G401 (cell line): ENCODE results near the gene BEGAIN. TPM values are rescaled to one million over a fixed set of nuclear protein-coding genes. Genes with fewer than 3 reads are reported as not detected.
A peak's percentile ranks its signal among the peaks of the same experiment; 100 is the strongest.

Source experiments
- DNase-seq: peaks from one replicate; pipeline ENCODE4 v3.0.0-alpha.2; 2015; ENCODE audit warnings: low spot score
- in situ Hi-C: cut with HindIII; loops from 2 replicates; pipeline ENCODE4 v1.10.0; 2016; ENCODE audit warnings: low sequenced_read_pairs, mixed read lengths
- total RNA-seq: library from RNA; depleted of rRNA; stranded (reverse); fragments of >200 nt; shearing (Covaris generic); gene quantifications from 2 replicates; pipeline ENCODE4 v1.2.3, GENCODE V29; 2014

Gene BEGAIN
- total RNA-seq, 1 experiment from 2014 or later = 1.3 TPM

DNA sequence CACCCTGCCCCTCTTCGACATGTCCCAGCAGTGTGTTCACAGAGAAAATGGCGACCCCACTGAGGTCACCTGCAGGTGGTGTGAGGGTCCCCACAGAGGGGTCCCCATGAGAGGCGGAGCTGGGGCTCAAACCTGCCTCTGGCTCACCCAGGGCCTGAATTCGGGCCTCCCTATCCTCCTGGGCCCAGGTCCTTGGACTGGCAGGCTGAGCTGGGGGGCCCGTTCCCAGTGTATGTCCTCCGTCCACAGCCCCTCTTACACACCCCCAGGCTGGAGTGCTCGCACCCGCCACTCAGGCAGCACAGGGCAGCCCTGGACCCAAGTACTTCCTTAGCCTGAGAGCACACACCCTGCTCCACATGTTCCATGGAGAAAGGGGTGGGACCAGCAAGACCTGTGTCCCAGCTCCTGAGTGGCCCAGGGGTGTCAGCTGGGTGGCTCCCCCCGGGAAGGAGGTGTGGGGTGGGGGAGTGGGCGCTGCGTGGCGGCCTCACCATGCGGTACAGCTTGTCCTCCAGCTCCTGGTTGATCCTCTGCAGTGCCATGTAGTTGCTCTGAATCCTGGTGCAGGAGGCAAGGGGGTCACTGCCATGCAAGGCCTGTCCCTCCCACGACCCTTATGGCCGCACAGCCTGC lies 42.6 kb downstream of the BEGAIN start:
- in situ Hi-C loops = no loop called here
- no peak for DNase-seq

DNA sequence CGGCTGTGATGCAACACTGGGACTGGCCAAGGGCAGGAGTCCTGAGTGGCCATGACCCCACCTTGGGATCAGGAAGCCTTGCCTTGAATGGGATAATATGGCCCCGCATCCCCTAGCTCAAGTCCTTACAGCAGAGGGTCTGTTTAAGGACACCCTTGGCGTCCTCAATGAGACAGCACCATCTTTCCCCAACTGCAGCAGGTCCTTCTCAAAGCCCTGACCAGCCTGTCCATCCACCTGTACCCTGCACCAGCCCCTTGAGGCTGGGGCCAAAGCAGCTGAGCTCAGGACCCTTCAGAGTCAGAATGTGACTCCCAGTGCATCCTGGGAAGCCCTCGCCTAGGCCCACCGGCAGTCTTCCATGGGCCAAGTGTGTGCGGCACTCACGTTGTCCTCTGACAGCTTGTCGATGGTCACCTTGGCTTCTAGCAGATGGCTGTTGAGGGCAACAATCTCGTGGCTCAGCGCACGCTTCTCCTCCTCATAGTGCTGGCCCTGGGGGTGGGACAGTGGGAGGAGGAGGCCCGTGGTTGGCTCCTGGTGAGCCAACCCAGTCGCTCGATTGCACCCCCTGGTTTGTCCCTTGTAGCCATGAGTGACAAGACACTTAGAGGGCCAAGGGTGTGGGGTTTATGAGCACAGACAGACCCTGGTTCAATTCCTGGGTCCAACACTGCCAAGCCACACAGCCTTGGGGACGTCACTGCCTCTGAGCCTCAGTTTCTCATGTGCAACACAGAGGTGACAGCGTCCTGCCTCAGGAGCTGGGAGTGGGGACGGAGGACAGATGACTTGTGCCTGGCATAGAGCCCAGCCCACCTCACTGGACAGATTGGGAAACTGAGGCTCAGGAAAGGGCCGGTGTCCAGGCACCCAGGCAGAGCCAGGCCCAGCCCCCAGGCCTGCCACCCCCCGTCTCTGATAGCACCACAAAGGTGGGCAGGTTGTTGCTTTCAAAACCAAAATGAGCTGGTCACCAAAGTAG lies 43.5 kb downstream of the BEGAIN start:
- in situ Hi-C loops = no loop called here

DNA sequence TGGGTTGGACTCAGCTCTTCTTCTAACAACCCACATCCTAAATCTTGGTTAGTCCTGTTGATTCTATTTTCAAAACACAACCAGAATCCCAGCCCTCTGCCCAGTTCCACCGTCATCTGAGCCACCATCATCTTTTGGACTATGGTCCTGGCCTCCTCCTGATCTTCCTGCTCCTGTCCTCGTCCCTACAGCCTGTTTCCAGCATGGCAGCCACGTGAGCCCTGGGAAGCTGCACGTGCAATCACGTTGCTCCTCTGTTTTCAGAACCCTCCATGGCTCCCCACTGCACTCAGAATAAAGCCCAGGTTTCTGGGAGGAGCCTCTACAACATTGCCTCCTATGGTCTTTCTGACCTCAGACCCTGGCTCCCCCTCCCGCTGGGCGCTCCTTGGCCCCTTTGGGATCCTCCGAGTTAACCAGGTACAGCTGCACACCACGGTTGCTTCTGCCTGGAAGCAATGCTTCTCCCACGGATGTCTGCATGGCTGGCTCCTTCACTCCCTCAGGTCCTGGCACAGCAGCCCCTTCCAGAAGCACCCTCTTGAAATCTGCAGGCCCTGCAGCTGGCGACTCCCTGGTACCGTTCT lies 44.5 kb downstream of the BEGAIN start:
- in situ Hi-C loops = no loop called here
- DNase-seq = no peak

More for the DNA sequence above, 43.5 kb downstream of the BEGAIN start:
- DNase-seq = no peak

DNA sequence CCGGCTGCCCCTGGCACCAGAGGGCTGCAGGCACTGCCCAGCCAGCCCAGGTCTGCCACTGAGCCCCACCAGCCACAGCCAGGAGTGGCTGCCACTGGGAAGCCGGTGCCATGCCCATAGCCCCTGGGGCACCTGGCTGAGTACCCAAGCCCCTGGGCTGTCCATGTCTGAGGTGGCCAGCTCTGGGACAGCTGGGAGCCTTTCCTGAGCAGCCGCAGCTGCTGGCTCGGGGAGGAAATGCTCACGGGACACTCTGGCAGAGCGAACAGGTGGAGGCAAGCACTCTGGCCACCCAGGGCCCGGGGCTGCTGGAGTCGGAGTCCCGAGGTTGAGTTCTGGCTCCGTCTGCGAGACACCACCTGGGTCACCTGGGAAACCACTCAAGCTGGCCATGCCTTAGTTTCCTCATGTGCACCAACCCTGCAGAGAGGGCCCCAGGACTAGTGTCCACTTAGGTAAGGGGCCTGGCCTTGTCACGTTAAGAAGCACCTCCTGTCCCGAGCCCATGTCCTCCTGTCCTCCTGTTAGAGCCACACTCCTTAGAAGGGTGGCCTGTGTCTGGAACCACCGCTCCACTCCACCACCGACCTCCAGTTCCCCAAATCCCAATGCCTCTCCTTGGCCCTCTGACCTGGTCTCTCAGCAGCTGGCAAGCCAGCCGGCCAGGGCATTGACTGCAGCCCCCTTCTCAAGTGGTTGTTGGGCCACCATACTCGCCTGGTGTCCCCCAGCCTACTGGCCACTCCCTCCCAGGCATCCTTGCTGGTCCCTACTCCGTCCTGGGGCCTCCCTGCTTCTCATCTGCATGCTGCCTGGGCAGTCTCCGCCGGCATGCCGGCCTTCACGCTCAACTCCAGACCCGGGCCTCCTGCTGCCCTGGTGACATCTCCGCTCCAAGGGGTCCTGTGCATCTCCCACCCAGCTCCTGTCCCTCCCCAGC lies 45.3 kb downstream of the BEGAIN start:
- no peak for DNase-seq
- in situ Hi-C loops = no loop called here

DNA sequence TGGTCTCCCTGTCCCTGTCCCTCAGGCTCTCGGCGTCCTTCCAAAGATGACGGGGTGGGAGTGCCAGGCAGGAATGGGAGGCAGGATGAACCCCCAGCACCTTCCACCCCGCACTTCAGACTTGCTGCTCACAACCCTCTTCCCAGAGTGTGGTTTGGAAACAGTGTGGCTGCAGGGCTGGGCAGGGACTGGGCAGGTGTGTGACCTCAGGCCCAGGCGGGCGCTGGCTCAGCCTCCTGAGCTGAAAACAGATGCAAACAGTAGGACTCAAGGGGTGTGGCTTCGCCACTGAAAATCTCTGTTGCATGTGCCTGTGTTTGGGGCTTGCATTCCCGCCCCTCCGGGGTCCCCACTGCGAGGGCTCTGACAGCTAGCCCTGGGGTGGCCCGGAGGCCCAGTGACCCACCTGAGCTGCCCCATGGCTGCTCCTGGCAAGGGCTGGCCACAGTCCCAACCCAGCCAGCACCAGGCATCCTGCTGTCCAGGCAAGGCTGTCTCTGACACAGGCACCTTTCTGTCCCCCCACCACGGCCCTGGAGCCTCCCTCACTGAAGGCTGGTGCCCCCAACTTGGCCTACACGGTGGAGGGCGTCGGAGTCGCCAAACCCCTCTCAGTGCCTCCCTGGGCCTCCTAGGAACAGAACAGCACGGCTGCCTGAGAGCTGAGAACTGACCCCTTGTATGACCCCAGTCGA lies 46.1 kb downstream of the BEGAIN start:
- in situ Hi-C loops = no loop called here
- no peak for DNase-seq

DNA sequence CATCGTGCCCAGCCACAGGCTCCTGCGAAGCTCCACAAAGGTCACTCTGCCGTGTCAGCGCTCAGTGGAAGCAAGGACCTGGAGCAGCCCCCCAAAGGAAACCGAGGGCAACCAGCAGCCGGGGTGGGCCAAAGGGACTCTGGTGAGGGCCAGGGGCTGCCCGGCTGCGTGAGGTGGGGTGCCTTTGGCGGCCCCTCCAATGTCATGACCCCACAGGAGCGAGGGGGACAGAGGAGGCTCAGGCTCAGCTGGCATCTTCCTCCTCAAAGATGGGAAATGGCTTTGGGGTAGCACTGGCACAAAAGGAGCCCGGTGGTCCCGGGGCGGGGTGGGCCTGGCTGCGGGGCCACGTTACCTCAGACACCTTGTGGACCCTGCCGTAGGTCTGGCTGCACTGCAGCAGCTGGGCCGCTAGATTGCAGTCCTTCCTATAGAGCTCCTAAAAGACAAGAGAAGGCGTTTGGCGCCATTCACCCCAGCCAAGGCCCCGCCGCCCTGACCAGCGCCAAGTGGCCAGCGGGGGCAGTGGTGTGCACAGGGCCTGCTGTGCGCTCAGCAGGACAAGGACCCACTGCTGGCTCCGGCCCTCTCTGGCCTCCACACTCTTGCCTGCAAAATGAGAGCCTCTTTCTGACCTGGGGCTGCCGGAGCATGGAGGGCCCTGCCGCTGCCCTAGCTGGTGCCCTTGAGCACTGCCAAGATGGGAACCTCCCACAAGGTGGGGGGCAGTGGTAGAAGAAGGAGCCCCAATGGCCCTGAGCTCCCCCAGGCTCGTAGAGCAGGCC lies 46.9 kb downstream of the BEGAIN start:
- in situ Hi-C loops = no loop called here
- DNase-seq = no peak

DNA sequence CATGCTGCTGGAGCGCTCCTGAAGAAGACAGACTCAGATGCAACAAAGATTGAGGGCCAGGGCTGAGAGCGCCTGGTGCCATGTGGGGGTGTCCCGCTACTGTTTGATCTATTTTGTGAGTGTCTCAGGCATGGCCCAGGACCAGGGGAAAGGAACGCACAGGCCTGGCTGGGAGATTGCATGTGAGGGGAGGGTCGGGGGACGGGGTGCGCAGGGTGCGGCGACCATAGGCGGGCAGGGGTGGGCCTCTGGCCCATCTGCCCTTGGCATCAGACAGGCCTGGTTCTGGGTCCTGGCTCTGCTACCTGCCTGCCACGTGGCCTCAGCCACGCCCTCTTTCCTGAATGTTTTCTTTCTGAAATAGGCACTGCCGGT lies 47.5 kb downstream of the BEGAIN start:
- DNase-seq = no peak
- in situ Hi-C loops = no loop called here

DNA sequence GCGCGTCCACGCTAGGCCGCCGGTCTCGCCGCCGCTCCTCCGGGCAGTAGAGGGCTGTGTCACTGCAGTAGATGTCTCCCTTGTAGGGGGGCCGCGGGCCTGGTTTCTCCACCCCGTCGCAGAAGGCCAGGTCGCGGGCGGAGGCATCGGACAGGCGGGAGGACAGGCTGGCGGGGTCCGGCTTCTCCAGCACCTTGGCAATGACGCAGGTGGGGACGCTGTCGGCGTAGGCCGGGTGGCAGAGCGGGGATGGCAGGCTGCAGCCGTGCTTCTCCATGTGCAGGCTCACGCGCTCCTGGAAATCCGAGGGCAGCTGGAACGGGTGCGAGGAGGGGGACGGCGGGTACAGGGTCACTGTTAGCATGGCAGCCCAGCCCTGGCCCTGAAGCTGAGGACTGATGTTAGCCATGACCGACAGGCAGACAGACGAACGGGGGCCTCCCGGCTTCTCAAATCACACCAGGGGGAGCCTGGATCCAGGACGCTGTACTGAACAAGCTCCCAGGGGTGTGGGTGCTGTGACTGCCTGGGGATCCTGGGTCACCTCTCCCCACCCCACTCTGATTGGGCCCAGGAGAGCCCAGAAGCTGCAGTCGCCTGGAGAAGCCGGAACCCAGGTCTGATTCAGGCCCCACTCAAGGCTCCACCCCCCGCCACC lies 48.1 kb downstream of the BEGAIN start:
- no peak for DNase-seq
- in situ Hi-C loops = no loop called here

DNA sequence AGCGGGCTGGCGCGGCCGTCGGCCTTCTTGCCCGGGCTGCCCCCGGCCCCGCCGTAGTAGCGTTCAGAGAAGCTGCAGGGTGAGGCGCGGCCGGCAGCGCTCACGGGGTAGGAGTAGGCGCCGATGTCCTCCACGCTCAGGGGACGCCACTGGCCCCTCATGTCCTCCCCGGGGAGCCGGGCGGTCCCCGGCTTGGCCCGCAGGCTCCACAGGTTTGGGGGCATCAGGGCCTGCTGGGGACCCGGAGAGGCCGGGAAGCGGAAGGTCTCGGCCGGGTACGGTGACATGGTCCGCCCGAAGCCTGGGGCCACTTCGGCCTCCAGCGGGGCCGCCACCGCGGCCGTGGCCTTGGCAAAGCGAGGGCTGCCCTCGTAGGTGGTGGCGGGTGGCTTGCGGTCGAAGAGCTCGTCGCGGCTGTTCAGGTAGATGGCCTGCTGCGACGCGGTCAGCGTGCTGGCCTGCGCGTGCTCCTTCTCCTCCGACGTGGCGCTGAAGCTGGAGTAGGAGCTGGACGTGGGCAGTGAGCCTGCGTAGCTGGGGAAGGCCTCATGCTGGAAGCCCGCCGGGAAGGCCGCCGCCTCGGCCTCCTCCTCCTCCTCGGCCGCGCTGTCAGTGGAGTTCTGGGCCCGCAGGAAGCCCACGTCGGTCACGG lies 48.7 kb downstream of the BEGAIN start:
- no peak for DNase-seq
- in situ Hi-C loops = no loop called here

DNA sequence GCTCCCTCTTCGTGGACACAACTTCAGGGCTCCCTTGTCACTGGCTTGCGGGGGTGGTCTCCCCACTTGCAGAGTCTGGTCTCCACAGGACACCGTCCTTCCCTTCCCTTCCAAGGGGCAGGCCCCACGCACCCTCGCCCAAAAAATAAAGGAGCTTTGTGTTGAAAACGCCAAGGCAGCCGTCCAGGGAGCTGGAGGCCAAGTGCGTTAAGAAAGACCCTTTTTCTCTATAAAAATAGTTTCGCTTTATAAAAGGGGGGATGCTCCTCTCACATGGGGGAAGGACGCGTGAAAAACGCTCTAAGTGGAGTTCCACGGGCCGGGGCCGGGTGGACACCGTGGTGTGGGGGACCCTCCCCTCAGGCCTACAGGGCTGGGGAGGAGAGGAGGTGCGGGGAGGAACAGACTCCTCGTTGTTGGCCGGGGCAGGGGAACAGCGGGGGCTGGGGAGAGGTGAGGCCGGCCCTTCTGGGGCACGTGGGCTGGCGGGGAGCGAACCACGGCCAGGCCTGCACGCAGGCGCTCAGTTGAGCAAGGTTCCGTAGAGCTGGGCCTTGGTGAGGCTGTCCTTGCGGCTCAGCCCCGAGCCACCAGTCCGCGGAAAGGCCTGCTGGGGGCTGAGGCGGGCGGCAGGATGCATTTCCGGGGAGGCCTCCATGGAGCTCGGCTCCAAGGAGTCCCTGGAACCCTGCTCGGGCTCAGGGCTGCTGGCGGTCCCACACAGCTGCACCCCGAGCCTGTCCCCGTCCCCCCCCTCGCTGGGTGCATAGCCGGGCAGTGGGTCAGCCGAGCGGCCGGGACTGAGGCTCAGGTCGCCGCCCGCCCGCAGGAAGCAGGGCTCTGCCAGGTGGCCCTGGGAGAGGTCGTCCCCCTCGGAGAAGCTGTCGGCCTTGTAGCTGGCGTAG lies 49.5 kb downstream of the BEGAIN start:
- DNase-seq = no peak
- in situ Hi-C loops = no loop called here

DNA sequence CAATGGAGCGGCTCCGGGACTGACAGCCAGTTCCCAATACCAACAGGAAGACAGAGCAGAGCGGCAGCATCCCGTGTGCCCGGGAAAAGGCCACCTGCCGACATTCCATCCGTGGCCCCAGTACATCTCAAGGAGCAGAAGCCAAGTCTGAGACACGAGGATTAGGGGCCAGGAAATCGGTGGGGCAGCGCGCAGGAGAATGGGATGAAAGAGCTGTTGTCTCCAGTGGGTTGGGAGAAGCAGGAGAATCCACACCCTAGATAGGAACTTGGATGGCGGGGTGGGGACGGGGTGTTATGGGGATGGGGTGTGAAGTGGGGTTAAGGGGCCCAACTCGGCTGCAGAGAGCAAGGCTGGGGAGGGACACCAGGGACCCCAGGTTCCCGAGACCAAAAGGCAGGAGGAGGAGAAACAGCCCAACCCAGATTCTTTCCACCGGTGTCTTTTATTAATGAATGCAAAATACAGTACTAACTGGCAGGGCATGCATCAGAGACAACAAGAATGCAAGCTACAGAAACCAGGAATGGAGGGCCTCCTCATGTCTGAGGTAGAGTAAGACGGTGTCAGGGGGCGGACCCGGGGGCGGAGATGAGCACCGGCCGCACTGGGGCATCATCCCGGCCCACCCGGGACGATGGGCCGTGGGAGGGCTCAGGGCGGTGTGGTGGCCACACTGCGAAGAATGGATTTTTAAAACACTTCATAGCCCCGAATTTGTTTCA lies 50.3 kb downstream of the BEGAIN start:
- peak; percentile 79 for DNase-seq
- in situ Hi-C loops = no loop called here

DNA sequence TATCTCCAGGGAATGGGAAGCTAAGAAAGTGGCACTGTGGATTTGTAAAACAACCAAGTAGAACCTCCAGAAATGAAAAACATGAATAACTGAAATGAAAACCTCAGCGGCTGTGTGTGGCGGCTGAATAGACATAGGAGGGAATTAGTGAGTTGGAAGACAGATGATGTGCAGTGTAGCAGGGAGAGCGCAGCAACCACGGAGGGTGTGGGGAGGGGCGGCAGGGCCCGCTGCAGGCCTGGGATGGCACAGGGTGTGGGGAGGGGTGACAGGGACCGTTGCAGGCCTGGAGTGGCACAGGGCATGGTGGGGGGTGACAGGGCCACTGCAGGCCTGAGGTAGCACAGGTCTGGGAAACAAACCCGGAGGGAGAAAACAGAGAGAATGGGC lies 51.1 kb downstream of the BEGAIN start:
- in situ Hi-C loops = no loop called here
- DNase-seq = no peak

DNA sequence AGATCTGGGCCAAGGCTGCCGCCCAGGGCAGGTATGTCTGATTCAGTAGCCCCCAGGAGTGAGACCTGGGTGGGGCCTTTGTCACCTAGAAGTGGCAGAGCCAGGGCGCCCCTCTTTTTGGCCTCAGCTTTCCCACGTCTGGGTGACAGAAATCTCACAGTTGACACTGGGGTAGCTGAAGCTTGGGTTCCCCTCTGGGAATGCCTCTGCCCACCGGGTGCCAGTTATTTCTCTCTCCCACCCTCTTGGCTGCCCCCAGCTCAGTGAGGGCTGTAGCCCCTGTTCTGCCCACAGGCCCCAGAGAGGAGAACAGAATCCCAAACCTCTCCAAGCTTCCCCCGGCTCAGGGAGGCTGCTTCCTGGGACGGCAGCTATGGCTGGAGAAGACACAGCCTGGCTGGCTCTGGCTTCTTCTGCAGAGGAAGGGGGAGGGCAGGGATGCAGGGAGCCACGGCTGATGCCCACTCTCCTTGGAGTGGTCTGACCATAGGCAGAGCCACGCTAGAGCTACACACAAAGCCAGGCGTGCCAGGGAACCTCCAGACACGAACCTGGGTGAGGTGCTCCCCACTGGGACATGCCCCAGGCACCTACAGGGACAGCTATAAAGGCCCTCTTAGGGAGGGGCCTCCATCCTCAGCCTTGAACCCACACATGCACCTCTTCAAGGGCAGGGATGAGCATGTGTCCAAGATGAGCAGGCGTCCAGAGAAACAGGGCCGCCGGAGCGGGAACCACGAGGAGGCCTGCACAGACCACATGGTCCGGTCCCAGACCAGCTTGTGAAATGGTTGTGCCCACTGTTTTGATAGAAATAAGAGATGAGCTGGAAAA lies 51.7 kb downstream of the BEGAIN start:
- DNase-seq = no peak
- in situ Hi-C loops = no loop called here

DNA sequence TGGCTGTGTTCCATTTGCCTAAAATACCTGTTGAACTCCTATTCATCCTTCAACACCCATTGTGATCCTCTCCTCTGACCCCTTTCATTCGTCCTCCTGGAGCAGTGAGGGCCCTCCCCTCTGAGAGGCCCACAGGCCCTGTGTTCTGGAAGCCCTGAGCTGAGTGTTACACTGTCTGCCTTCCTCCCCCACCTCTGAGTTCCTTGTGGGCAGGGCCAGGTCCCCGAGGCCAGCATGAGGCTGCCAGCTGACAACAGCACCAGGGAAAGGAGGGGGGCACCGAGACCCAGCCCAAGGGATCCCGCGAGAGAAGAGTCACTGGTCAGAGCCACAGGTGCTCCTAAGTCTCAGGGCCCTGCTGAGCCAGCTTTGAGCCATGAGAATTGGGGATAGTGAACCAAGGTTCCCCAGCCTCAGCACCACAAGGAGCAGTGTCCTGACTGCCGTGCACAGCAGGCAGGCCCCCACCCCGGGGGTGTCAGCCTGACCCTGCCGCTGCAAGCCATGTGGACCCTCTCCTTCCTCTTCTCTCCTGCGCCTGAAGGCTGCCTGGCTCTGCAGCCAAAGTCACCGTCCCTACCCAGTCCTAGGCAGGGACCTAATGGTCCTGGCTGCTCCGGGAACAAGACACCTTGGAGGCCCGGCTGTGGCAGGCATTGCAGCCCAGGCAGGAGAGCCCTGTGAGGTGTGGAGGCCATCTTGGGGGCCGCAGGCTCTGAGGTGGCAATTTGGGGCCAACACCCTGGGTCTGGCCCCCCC lies 52.5 kb downstream of the BEGAIN start:
- no peak for DNase-seq
- in situ Hi-C loops = no loop called here
